WTC11 (cell line): ENCODE results near the gene RASL11B. TPM values are rescaled to one million over a fixed set of nuclear protein-coding genes. Genes with fewer than 3 reads are reported as not detected.

ENCODE experiments used
- ATAC-seq: fragments of 200-7000 bp; cut with Tn5 transposase; 2 replicates; pipeline ENCODE4 v1.10.0; 2021; ENCODE audit warnings: mild to moderate bottlenecking, moderate library complexity
- CTCF ChIA-PET: fragments of 300-600 bp; sonication (Branson Sonifier 250); formaldehyde crosslinking; loops from one replicate; lab custom pipeline; 2021; ENCODE audit warnings: antibody characterized with exemption; lab: Charles Lee
- POLR2A ChIA-PET: fragments of 350-600 bp; sonication (Branson Sonifier 250); formaldehyde crosslinking; loops from one replicate; lab custom pipeline; 2021; ENCODE audit warnings: antibody characterized with exemption; lab: Charles Lee
- DNase-seq: peaks from one replicate; pipeline ENCODE4 v3.0.0; 2021; ENCODE audit warnings: low spot score
- H3K27ac Mint-ChIP-seq: 2 replicates; pipeline ENCODE4 v1.8.0; 2021; ENCODE audit warnings: mixed read lengths
- H3K27me3 Mint-ChIP-seq: 2 replicates; pipeline ENCODE4 v1.8.0; 2021; ENCODE audit warnings: low read depth, mild to moderate bottlenecking, moderate library complexity, mixed read lengths
- H3K36me3 Mint-ChIP-seq: 2 replicates; pipeline ENCODE4 v1.8.0; 2021; ENCODE audit warnings: mixed read lengths
- H3K4me1 Mint-ChIP-seq: 2 replicates; pipeline ENCODE4 v1.8.0; 2022; ENCODE audit warnings: mixed read lengths
- H3K4me3 Mint-ChIP-seq: 2 replicates; pipeline ENCODE4 v1.8.0; 2021; ENCODE audit warnings: mild to moderate bottlenecking, moderate library complexity, mixed read lengths
- H3K9me3 Mint-ChIP-seq: 2 replicates; pipeline ENCODE4 v1.8.0; 2021; ENCODE audit warnings: mixed read lengths
- AR ChIP-seq: fragments of 250-450 bp; sonication (Bioruptor Pico); IDR thresholded peaks from 2 replicates; pipeline ENCODE4 v1.9.0; 2021; ENCODE audit warnings: mild to moderate bottlenecking
- ARID4B ChIP-seq: sonication (generic); formaldehyde crosslinking; IDR thresholded peaks from 2 replicates; pipeline ENCODE4 v1.8.0; 2023; ENCODE audit warnings: missing genetic modification reagents, mild to moderate bottlenecking, borderline replicate concordance
- ATF1 ChIP-seq: sonication (generic); formaldehyde crosslinking; IDR thresholded peaks from 2 replicates; pipeline ENCODE4 v1.8.1; 2023; ENCODE audit warnings: mild to moderate bottlenecking, moderate library complexity, missing genetic modification reagents
- ATF2 ChIP-seq: sonication (generic); formaldehyde crosslinking; IDR thresholded peaks from 2 replicates; pipeline ENCODE4 v1.8.1; 2022; ENCODE audit warnings: low read depth, missing genetic modification reagents, borderline replicate concordance
- CREM ChIP-seq: sonication (generic); formaldehyde crosslinking; IDR thresholded peaks from 2 replicates; pipeline ENCODE4 v1.8.1; 2022; ENCODE audit warnings: mild to moderate bottlenecking, missing genetic modification reagents, moderate library complexity
- CTCF ChIP-seq: fragments of 200-600 bp; IDR thresholded peaks from 2 replicates; pipeline ENCODE4 v1.8.0; 2022; ENCODE audit warnings: antibody characterized with exemption
- E2F1 ChIP-seq: sonication (generic); formaldehyde crosslinking; IDR thresholded peaks from 2 replicates; pipeline ENCODE4 v1.8.0; 2022; ENCODE audit warnings: mild to moderate bottlenecking, missing genetic modification reagents
- E2F4 ChIP-seq: sonication (generic); formaldehyde crosslinking; IDR thresholded peaks from 2 replicates; pipeline ENCODE4 v1.8.1; 2022; ENCODE audit warnings: low read depth, mild to moderate bottlenecking, moderate library complexity, missing genetic modification reagents, borderline replicate concordance
- EMX1 ChIP-seq: fragments of 250-450 bp; sonication (Bioruptor Pico); IDR thresholded peaks from 2 replicates; pipeline ENCODE4 v1.8.0; 2021; ENCODE audit warnings: mild to moderate bottlenecking
- JUN ChIP-seq: sonication (generic); formaldehyde crosslinking; IDR thresholded peaks from 2 replicates; pipeline ENCODE4 v1.8.0; 2023; ENCODE audit warnings: mild to moderate bottlenecking, missing genetic modification reagents
- MLX ChIP-seq: sonication (generic); formaldehyde crosslinking; IDR thresholded peaks from 2 replicates; pipeline ENCODE4 v1.8.1; 2023; ENCODE audit warnings: mild to moderate bottlenecking, missing genetic modification reagents, moderate library complexity
- NFATC4 ChIP-seq: fragments of 250-450 bp; sonication (Bioruptor Pico); IDR thresholded peaks from 2 replicates; pipeline ENCODE4 v1.9.0; 2021; ENCODE audit warnings: mild to moderate bottlenecking
- NFE2L1 ChIP-seq: sonication (generic); formaldehyde crosslinking; IDR thresholded peaks from 2 replicates; pipeline ENCODE4 v1.8.1; 2023; ENCODE audit warnings: missing genetic modification reagents
- SMAD3 ChIP-seq: sonication (generic); formaldehyde crosslinking; IDR thresholded peaks from 2 replicates; pipeline ENCODE4 v1.8.0; 2022; ENCODE audit warnings: missing genetic modification reagents, mild to moderate bottlenecking, borderline replicate concordance
- TCF7 ChIP-seq: sonication (generic); formaldehyde crosslinking; IDR thresholded peaks from 2 replicates; pipeline ENCODE4 v1.8.0; 2022; ENCODE audit warnings: mild to moderate bottlenecking, low read depth, missing genetic modification reagents, moderate library complexity
- TEAD1 ChIP-seq: sonication (generic); formaldehyde crosslinking; IDR thresholded peaks from 2 replicates; pipeline ENCODE4 v1.8.0; 2022; ENCODE audit warnings: mild to moderate bottlenecking, missing genetic modification reagents
- TEAD4 ChIP-seq: sonication (generic); formaldehyde crosslinking; IDR thresholded peaks from 2 replicates; pipeline ENCODE4 v1.8.0; 2022; ENCODE audit warnings: mild to moderate bottlenecking, missing genetic modification reagents
- ZBTB21 ChIP-seq: sonication (generic); formaldehyde crosslinking; IDR thresholded peaks from 2 replicates; pipeline ENCODE4 v1.8.1; 2023; ENCODE audit warnings: mild to moderate bottlenecking, missing genetic modification reagents, borderline replicate concordance
- ZMAT4 ChIP-seq: fragments of 250-450 bp; sonication (Bioruptor Pico); IDR thresholded peaks from 2 replicates; pipeline ENCODE4 v1.9.0; 2021; ENCODE audit warnings: mild to moderate bottlenecking
- ZNF263 ChIP-seq: sonication (generic); formaldehyde crosslinking; IDR thresholded peaks from 2 replicates; pipeline ENCODE4 v1.8.1; 2022; ENCODE audit warnings: low read depth, mild to moderate bottlenecking, moderate library complexity, missing genetic modification reagents
- ZNF416 ChIP-seq: fragments of 250-450 bp; sonication (Bioruptor Pico); IDR thresholded peaks from 2 replicates; pipeline ENCODE4 v1.9.0; 2021; ENCODE audit warnings: mild to moderate bottlenecking, inconsistent platforms
- ZNF423 ChIP-seq: fragments of 250-450 bp; sonication (Bioruptor Pico); IDR thresholded peaks from 2 replicates; pipeline ENCODE4 v2.1.2; 2022; ENCODE audit warnings: mild to moderate bottlenecking, moderate library complexity
- ZNF671 ChIP-seq: fragments of 250-450 bp; sonication (Bioruptor Pico); IDR thresholded peaks from 2 replicates; pipeline ENCODE4 v1.8.0; 2021; ENCODE audit warnings: mild to moderate bottlenecking
- total RNA-seq: library from RNA; stranded (reverse); gene quantifications from 3 replicates; pipeline ENCODE4 v1.2.3, GENCODE V29; 2021

Gene RASL11B
- total RNA-seq, 1 experiment from 2014 or later = 58.5 TPM

GRCh38 chr4:52823702-52824092 lies 38.4 kb upstream of the RASL11B start:
- Mint-ChIP-seq H3K4me1 (peaks cover 9% of the 10 kb centered on the region), H3K4me3 (no peak overlapping the region), H3K9me3 (peaks cover 26% of the 10 kb centered on the region), H3K27me3 (no peaks in the 10 kb centered on the region; the same call in 1 of the 2 replicates), H3K27ac (no peak overlapping the region), H3K36me3 (peaks cover 11% of the 10 kb centered on the region)
- ATAC-seq (no peak), DNase-seq (no peak)
- POLR2A ChIA-PET = no interaction called here
- TF ChIP-seq CREM (CRISPR knock-in tag) (no peak), ATF1 (no peak), E2F1 (no peak), ZNF263 (CRISPR knock-in tag) (no peak), TEAD4 (CRISPR knock-in tag) (no peak), SMAD3 (no peak)
- CTCF ChIA-PET = interaction anchor here (0.9 kb wide), 1 partner anchor 112 kb away, joined by 3 read pairs; no protein-coding TSS in a partner anchor

- Mint-ChIP-seq H3K27ac (no peak overlapping the region), H3K9me3 (peaks cover 26% of the 10 kb centered on the region), H3K36me3 (peaks cover 11% of the 10 kb centered on the region), H3K4me3 (no peak overlapping the region), H3K27me3 (no peaks in the 10 kb centered on the region; the same call in 1 of the 2 replicates), H3K4me1 (peaks cover 9% of the 10 kb centered on the region)
- ATAC-seq = peak; percentile 24; the same call in 1 of the 2 replicates
- POLR2A ChIA-PET = no interaction called here
- CTCF ChIA-PET = no interaction called here
- no peak for DNase-seq
- no peak for TF ChIP-seq TEAD1 (CRISPR knock-in tag)
- no peak for TF ChIP-seq ZBTB21 (CRISPR knock-in tag)
- TF ChIP-seq ATF2 (CRISPR knock-in tag) = no peak
- TF ChIP-seq E2F4 (CRISPR knock-in tag) = no peak
- TF ChIP-seq NFATC4 (CRISPR knock-in tag) = no peak
- no peak for TF ChIP-seq JUN (CRISPR knock-in tag)
- no peak for TF ChIP-seq AR (CRISPR knock-in tag)
- TF ChIP-seq NFE2L1 (CRISPR knock-in tag) = no peak
- no peak for TF ChIP-seq CTCF
- no peak for TF ChIP-seq ZNF671 (CRISPR knock-in tag)
- no peak for TF ChIP-seq ZNF416 (CRISPR knock-in tag)
- no peak for TF ChIP-seq CREM (CRISPR knock-in tag)
- TF ChIP-seq ZNF423 = no peak
- TF ChIP-seq ZMAT4 (CRISPR knock-in tag) = no peak
- TF ChIP-seq MLX (CRISPR knock-in tag) = no peak
- TF ChIP-seq EMX1 (CRISPR knock-in tag) = no peak
- TF ChIP-seq SMAD3 = no peak
- TF ChIP-seq ARID4B (CRISPR knock-in tag) = no peak
- TF ChIP-seq TCF7 (CRISPR knock-in tag) = no peak
Measured at GRCh38 chr4:52824270-52824602, 37.9 kb upstream of the RASL11B start.
